A549 (cell line): ENCODE measurements around the gene SYNM. TPM values are rescaled to one million over a fixed set of nuclear protein-coding genes. Genes with fewer than 3 reads are reported as not detected.

Source experiments
- ATAC-seq, 2 experiments: fragments of 200-7000 bp in 1 of 2; fragments of >200 bp in 1 of 2; cut with Nextera tagmentation in 1 of 2; cut with Tn5 transposase in 1 of 2; 3 replicates each; pipeline versions ENCODE4 v1.8.0 to v1.9.1; 2018 to 2020; ENCODE audit warnings: mild to moderate bottlenecking in 1 of 2, moderate library complexity in 1 of 2
- CTCF ChIA-PET: fragments of 300-600 bp; sonication (Branson Sonifier 250); formaldehyde crosslinking; extraction: SDS; loops from one replicate; lab custom pipeline; 2021; ENCODE audit warnings: antibody characterized with exemption, inconsistent platforms; lab: Yijun Ruan, JAX
- POLR2A ChIA-PET: fragments of 350-600 bp; formaldehyde crosslinking; extraction: SDS; loops from one replicate; lab custom pipeline; 2021; ENCODE audit warnings: antibody characterized with exemption, inconsistent platforms; lab: Yijun Ruan, JAX
- DNase-seq, 2 experiments: peaks; one replicate each; pipeline versions ENCODE4 v3.0.0 to v3.0.0-alpha.2; 2011 to 2016; ENCODE audit warnings: low read depth in 1 of 2, low spot score in 1 of 2
- FAIRE-seq: peaks from 2 replicates; lab custom pipeline; 2011; peaks lifted over from hg19 to GRCh38; lab: Jason Lieb, UNC
- H3K27ac ChIP-seq, 2 experiments: fragments of >200 bp; sonication (Bioruptor Twin); formaldehyde crosslinking; 3 replicates each; pipeline ENCODE4 v1.5.1; 2016 to 2017
- H3K4me1 ChIP-seq: fragments of >200 bp; sonication (Bioruptor Twin); formaldehyde crosslinking; 3 replicates; pipeline ENCODE4 v1.6.1; 2016
- H3K4me2 ChIP-seq: fragments of >200 bp; sonication (Bioruptor Twin); formaldehyde crosslinking; 3 replicates; pipeline ENCODE4 v1.6.1; 2016
- H3K4me3 ChIP-seq: fragments of >200 bp; sonication (Bioruptor Twin); formaldehyde crosslinking; 3 replicates; pipeline ENCODE4 v1.5.1; 2016
- H3K9me3 ChIP-seq: fragments of >200 bp; sonication (Bioruptor Twin); formaldehyde crosslinking; 3 replicates; pipeline ENCODE4 v1.6.1; 2016
- BCL3 ChIP-seq: fragments of >200 bp; sonication (Bioruptor Twin); formaldehyde crosslinking; IDR thresholded peaks from 3 replicates; pipeline ENCODE4 v1.6.1; 2016
- BHLHE40 ChIP-seq: IDR thresholded peaks from 2 replicates; pipeline ENCODE4 v1.6.1; 2012; ENCODE audit warnings: low read depth, low read length, inconsistent platforms
- CEBPB ChIP-seq, 2 experiments: fragments of >200 bp in 1 of 2; sonication (Bioruptor Twin) in 1 of 2; formaldehyde crosslinking in 1 of 2; IDR thresholded peaks; 2 replicates each; pipeline ENCODE4 v1.6.1; 2012 to 2016
- ELK1 ChIP-seq: fragments of 150-350 bp; IDR thresholded peaks from 2 replicates; pipeline ENCODE4 v1.6.1; 2014; ENCODE audit warnings: low read depth, mild to moderate bottlenecking, low read length
- EP300 ChIP-seq, 2 experiments: fragments of >200 bp; sonication (Bioruptor Twin); formaldehyde crosslinking; IDR thresholded peaks; 2 replicates in 1 of 2; 3 replicates in 1 of 2; pipeline ENCODE4 v1.6.1; 2016 to 2017
- FOSL2 ChIP-seq, 2 experiments: fragments of 450-650 bp in 1 of 2; fragments of >200 bp in 1 of 2; sonication (Bioruptor Twin) in 1 of 2; formaldehyde crosslinking; IDR thresholded peaks; 2 replicates each; pipeline versions ENCODE4 v1.5.0 to v1.6.1; 2016 to 2020; ENCODE audit warnings: mild to moderate bottlenecking in 1 of 2, moderate library complexity in 1 of 2
- GATA3 ChIP-seq: IDR thresholded peaks from 2 replicates; pipeline ENCODE4 v1.6.1; 2012; ENCODE audit warnings: borderline replicate concordance
- HMGXB4 ChIP-seq: fragments of 250-450 bp; sonication (Bioruptor Pico); IDR thresholded peaks from 2 replicates; pipeline ENCODE4 v1.5.0; 2021; ENCODE audit warnings: mild to moderate bottlenecking, moderate library complexity, borderline replicate concordance
- HOXB13 ChIP-seq: fragments of 250-450 bp; sonication (Bioruptor Pico); IDR thresholded peaks from 2 replicates; pipeline ENCODE4 v1.5.0; 2020; ENCODE audit warnings: low read depth, mild to moderate bottlenecking, moderate library complexity
- HOXB5 ChIP-seq: fragments of 250-450 bp; sonication (Bioruptor Pico); IDR thresholded peaks from 2 replicates; pipeline ENCODE4 v1.5.0; 2020; ENCODE audit warnings: mild to moderate bottlenecking, moderate library complexity
- PBX3 ChIP-seq: IDR thresholded peaks from 2 replicates; pipeline ENCODE4 v1.6.1; 2012
- PHF8 ChIP-seq: fragments of 200-600 bp; sonication (generic); IDR thresholded peaks from 2 replicates; pipeline ENCODE4 v1.6.1; 2016; ENCODE audit warnings: low read depth, mild to moderate bottlenecking, antibody characterized with exemption, moderate library complexity, borderline replicate concordance
- POLR2A ChIP-seq: IDR thresholded peaks from 2 replicates; pipeline ENCODE4 v1.6.1; 2012; ENCODE audit warnings: mild to moderate bottlenecking, low read length
- POLR2AphosphoS2 ChIP-seq: conservative IDR thresholded peaks from 2 replicates; pipeline ENCODE4 v1.6.1; 2012; ENCODE audit warnings: low read length, improper control_type of control experiment, inconsistent platforms
- USF2 ChIP-seq: fragments of 450-650 bp; IDR thresholded peaks from 2 replicates; pipeline ENCODE4 v1.6.1; 2014; ENCODE audit warnings: antibody characterized with exemption
- WGBS: methylation state at CpG from one replicate; pipeline ENCODE4 v1.1.6; 2017; ENCODE audit errors: missing lambda C conversion rate; 5-methylcytosine and 5-hydroxymethylcytosine counted together
- polyA plus RNA-seq, 4 experiments: library from polyadenylated mRNA; depleted of rRNA in 3 of 4; stranded (reverse); fragments of >200 nt; fragmentation: RNase III in 1 of 4; extraction: RNeasy Plus Mini Kit Qiagen cat#74134 plus additional on column Dnase treatment in 1 of 4; gene quantifications; 2 replicates in 3 of 4; 3 replicates in 1 of 4; pipeline ENCODE4 v1.2.3, GENCODE V29; 2011 to 2017

The SYNM gene
- polyA plus RNA-seq, 2 of the 4 experiments (the other 2 are of a cell fraction) = 22.6 to 37.7 TPM

- no peak for TF ChIP-seq EP300 (IDR thresholded peaks at IDR 0.05)
- TF ChIP-seq, all 56 proteins: peak for 0
These were observed 44.5 kb downstream of the SYNM start (continued) for GRCh38 chr15:99149366-99149765.

- FAIRE-seq (no peak), ATAC-seq (no peak), DNase-seq (no peak)
- Histone ChIP-seq H3K9me3 (no peaks in the 10 kb centered on the region), H3K4me1 (no peaks in the 10 kb centered on the region), H3K27ac (no peak overlapping the region), H3K4me3 (no peak overlapping the region), H3K4me2 (no peak overlapping the region)
- 91% methylated on average over 2 of the region's 2 CpGs for WGBS
- ChIA-PET POLR2A (no interaction called here), CTCF (interaction anchor here (0.7 to 2.6 kb wide), 3 partner anchors 9 to 420 kb away, joined by 3 to 6 read pairs (median 3); no protein-coding TSS in a partner anchor)
- no peak for TF ChIP-seq BHLHE40
These were observed 46.3 kb downstream of the SYNM start for GRCh38 chr15:99151156-99151555.

- Histone ChIP-seq H3K4me3 (no peak overlapping the region), H3K4me1 (no peaks in the 10 kb centered on the region), H3K4me2 (no peak overlapping the region), H3K27ac (no peak overlapping the region), H3K9me3 (no peaks in the 10 kb centered on the region)
- no peak for TF ChIP-seq USF2
- TF ChIP-seq PHF8 = no peak
- no peak for TF ChIP-seq ELK1
- TF ChIP-seq POLR2A = no peak
- no peak for TF ChIP-seq FOSL2 (IDR thresholded peaks at IDR 0.05)
- no peak for TF ChIP-seq FOSL2 (CRISPR knock-in tag; IDR thresholded peaks at IDR 0.05)
- TF ChIP-seq CEBPB (IDR thresholded peaks at IDR 0.05) = no peak
- TF ChIP-seq PBX3 = no peak
- TF ChIP-seq GATA3 = no peak
- no peak for TF ChIP-seq HOXB13 (CRISPR knock-in tag)
- TF ChIP-seq HMGXB4 = no peak
- TF ChIP-seq POLR2AphosphoS2 = no peak
- TF ChIP-seq BCL3 = no peak
- no peak for TF ChIP-seq HOXB5
- TF ChIP-seq EP300 (IDR thresholded peaks at IDR 0.05) = no peak
- POLR2A ChIA-PET = no interaction called here
- 76% methylated on average over 6 of the region's 6 CpGs for WGBS
- DNase-seq = no peak
- peak; percentile 13 for FAIRE-seq
- CTCF ChIA-PET = interaction anchor here (1.3 to 2.6 kb wide), 2 partner anchors 11 to 120 kb away, joined by 5 to 6 read pairs; no protein-coding TSS in a partner anchor
- ATAC-seq = no peak
These were observed 48.2 kb downstream of the SYNM start for GRCh38 chr15:99153026-99153535.
